Activated CD8-positive, alpha-beta T cell treated with anti-CD3 and anti-CD28 coated beads for 36 hours (primary cell): ENCODE data around the gene SOCS3. TPM values are rescaled to one million over a fixed set of nuclear protein-coding genes. Genes with fewer than 3 reads are reported as not detected.

Experiments used
- ATAC-seq: fragments of 200-7000 bp; cut with Tn5 transposase; one replicate; pipeline ENCODE4 v1.10.0; 2021; ENCODE audit warnings: mild to moderate bottlenecking, moderate library complexity
- CTCF ChIA-PET: fragments of 350-600 bp; sonication (Branson Sonifier 250); formaldehyde crosslinking; loops from one replicate; lab custom pipeline; 2021; ENCODE audit warnings: antibody characterized with exemption; lab: Charles Lee
- POLR2A ChIA-PET: fragments of 350-600 bp; sonication (Branson Sonifier 250); formaldehyde crosslinking; loops from one replicate; lab custom pipeline; 2021; ENCODE audit warnings: antibody characterized with exemption; lab: Charles Lee
- DNase-seq: peaks from one replicate; pipeline ENCODE4 v3.0.0-alpha.2; 2020
- H3K27ac Mint-ChIP-seq: one replicate; pipeline ENCODE4 v1.8.0; 2021; ENCODE audit warnings: mild to moderate bottlenecking, mixed read lengths
- H3K27me3 Mint-ChIP-seq: one replicate; pipeline ENCODE4 v1.8.0; 2021; ENCODE audit warnings: mixed read lengths
- H3K36me3 Mint-ChIP-seq: one replicate; pipeline ENCODE4 v1.8.0; 2021; ENCODE audit warnings: low read depth, mixed read lengths
- H3K4me1 Mint-ChIP-seq: one replicate; pipeline ENCODE4 v1.8.0; 2021; ENCODE audit warnings: low read depth, mixed read lengths
- H3K4me3 Mint-ChIP-seq: one replicate; pipeline ENCODE4 v1.8.0; 2021; ENCODE audit warnings: mild to moderate bottlenecking, moderate library complexity, mixed read lengths
- H3K9me3 Mint-ChIP-seq: one replicate; pipeline ENCODE4 v1.8.0; 2021; ENCODE audit warnings: mixed read lengths
- intact Hi-C: fragments of 100-400 bp; cut with micrococcal nuclease; formaldehyde crosslinking; loops from one replicate; pipeline ENCODE4 v1.10.0; 2022
- total RNA-seq, 2 experiments: library from RNA; stranded (reverse); gene quantifications; one replicate each; pipeline ENCODE4 v1.2.3, GENCODE V29; 2021
- TF ChIP-seq, protein P1 (sequence below): fragments of 200-600 bp; IDR thresholded peaks from one replicate; pipeline ENCODE4 v1.8.0; 2022; ENCODE audit warnings: antibody characterized with exemption, mild to moderate bottlenecking

Gene SOCS3
- total RNA-seq, 2 experiments from 2014 or later, result 48.6 to 49.1 TPM

DNA sequence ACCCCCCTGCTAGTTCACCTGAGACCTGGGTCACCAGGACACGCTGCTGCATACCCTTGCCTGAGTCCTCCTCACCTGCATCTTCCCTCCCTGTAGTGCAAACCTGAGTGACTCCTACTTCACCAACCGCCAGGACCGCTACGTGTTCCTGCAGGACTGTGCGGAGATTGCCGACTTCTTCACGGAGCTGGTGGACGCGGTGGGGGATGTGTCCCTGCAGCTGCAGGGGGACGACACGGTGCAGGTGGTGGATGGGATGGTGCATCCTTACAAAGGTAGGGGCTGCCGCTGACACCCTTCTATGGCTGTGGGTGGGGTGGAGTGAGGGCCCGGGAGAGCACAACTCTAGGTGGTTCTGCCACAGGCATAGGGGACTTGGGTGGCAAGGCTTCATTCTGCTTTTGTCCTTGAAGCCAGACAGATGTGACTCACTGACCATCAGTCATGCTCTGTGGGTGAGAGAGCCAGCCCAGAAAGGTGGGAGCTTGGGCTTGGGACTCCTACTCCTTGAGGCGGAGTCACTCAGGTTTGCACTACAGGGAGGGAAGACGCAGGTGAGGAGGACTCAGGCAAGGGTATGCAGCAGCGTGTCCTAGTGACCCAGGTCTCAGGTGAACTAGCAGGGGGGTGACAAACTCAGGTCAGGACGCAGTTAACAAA, 40.8 kb upstream of the SOCS3 start:
- DNase-seq (no peak), ATAC-seq (no peak)
- H3K4me1 Mint-ChIP-seq, result no peaks in the 10 kb centered on the region
- intact Hi-C loops, result no loop called here
- no peaks in the 10 kb centered on the region for H3K9me3 Mint-ChIP-seq
- H3K27ac Mint-ChIP-seq, result no peak overlapping the region
- ChIA-PET POLR2A (interaction anchor here (0.7 kb wide), 1 partner anchor 18 kb away, joined by 3 read pairs; no protein-coding TSS in a partner anchor), CTCF (interaction anchor here (0.8 to 1.5 kb wide), 2 partner anchors 12 to 21 kb away, joined by 4 to 5 read pairs; no protein-coding TSS in a partner anchor)
- TF ChIP-seq, protein P1, sequence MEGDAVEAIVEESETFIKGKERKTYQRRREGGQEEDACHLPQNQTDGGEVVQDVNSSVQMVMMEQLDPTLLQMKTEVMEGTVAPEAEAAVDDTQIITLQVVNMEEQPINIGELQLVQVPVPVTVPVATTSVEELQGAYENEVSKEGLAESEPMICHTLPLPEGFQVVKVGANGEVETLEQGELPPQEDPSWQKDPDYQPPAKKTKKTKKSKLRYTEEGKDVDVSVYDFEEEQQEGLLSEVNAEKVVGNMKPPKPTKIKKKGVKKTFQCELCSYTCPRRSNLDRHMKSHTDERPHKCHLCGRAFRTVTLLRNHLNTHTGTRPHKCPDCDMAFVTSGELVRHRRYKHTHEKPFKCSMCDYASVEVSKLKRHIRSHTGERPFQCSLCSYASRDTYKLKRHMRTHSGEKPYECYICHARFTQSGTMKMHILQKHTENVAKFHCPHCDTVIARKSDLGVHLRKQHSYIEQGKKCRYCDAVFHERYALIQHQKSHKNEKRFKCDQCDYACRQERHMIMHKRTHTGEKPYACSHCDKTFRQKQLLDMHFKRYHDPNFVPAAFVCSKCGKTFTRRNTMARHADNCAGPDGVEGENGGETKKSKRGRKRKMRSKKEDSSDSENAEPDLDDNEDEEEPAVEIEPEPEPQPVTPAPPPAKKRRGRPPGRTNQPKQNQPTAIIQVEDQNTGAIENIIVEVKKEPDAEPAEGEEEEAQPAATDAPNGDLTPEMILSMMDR, result no peak
- H3K4me3 Mint-ChIP-seq, result no peak overlapping the region
- peaks cover 72% of the 10 kb centered on the region for H3K36me3 Mint-ChIP-seq
- no peaks in the 10 kb centered on the region for H3K27me3 Mint-ChIP-seq

DNA sequence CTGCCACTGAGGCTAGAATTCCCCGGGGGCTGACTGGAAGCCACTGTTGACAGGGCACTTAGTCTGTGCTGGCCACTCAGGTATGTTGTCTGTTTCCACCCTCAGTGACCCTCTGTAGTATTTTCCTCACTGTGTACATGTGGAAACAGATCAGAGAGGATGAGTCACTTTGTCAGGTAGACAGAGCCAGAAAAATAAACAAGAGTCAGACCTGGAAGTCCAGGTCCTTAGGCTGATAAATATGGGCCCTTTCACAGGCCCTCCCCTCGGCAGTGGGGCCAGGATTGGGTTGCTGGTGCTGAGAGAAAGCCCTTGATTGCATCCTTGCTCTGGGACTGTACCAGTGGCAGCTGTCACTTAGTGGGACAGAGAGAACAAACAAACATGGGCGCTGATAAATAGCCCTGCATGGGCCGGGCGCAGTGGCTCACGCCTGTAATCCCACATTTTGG, 39.8 kb upstream of the SOCS3 start:
- Mint-ChIP-seq H3K4me1 (no peaks in the 10 kb centered on the region), H3K36me3 (peaks cover 75% of the 10 kb centered on the region), H3K4me3 (no peak overlapping the region), H3K27ac (no peak overlapping the region), H3K27me3 (no peaks in the 10 kb centered on the region), H3K9me3 (no peaks in the 10 kb centered on the region)
- TF ChIP-seq, protein P1, result no peak
- DNase-seq (no peak), ATAC-seq (no peak)
- POLR2A ChIA-PET, result no interaction called here
- intact Hi-C loops, result no loop called here
- CTCF ChIA-PET, result interaction anchor here (0.8 kb wide), 1 partner anchor 46 kb away, joined by 3 read pairs; no protein-coding TSS in a partner anchor

DNA sequence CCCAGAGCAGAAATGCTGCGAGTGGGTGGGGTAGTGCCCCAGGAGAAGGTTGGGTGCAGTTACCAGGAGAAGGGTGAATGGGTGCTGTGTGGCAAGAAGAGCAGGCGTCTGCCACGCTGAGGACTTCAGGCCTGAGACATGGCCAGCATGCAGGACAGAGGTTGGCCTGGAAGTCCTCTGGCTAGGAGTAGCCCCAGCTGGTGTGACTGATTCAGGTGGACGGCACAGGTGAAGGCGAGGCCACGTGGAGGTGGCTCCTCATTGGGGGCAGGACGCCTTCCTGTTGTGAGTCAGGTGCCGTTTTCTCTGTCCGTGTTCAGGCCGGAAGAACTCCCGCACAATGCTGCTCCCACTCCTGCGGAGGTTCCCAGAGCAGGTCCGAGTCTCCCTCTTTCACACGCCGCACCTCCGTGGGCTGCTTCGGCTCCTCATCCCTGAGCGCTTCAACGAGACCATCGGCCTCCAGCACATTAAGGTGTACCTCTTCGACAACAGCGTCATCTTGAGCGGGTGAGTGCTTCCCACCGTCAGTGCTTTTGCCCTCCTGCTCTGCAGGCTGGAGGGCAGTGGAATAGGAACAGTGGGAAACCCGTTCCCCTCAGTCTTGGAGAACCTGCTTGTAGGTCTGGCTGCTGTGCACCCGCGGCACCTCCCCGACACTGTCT, 39.3 kb upstream of the SOCS3 start:
- intact Hi-C loops, result no loop called here
- ATAC-seq, result no peak
- ChIA-PET CTCF (interaction anchor here (0.8 kb wide), 1 partner anchor 46 kb away, joined by 3 read pairs; no protein-coding TSS in a partner anchor), POLR2A (no interaction called here)
- TF ChIP-seq, protein P1, result no peak
- DNase-seq, result no peak
- no peak overlapping the region for H3K4me3 Mint-ChIP-seq
- no peaks in the 10 kb centered on the region for H3K27me3 Mint-ChIP-seq
- no peaks in the 10 kb centered on the region for H3K4me1 Mint-ChIP-seq
- no peak overlapping the region for H3K27ac Mint-ChIP-seq
- H3K9me3 Mint-ChIP-seq, result no peaks in the 10 kb centered on the region
- peaks cover 73% of the 10 kb centered on the region for H3K36me3 Mint-ChIP-seq

DNA sequence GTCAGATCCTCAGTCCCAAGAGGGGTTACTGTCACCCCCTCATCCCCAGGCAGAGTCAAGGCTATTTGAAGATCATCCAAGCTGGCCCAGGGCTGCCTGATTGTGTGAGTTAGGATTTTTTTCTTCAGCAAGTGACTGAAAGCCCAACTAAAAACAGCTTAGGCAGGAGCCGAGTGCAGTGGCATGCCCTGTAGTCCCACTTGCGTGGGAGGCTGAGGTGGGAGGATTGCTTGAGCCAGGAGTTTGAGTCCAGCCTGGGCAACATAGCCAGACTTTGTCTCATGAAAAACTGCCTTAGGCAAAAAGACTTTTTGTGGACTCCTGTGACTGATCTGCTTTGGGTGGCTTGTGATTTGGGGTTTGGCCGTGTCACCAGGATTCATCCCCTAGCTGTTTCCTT, 38.5 kb upstream of the SOCS3 start:
- no peak for ATAC-seq
- H3K36me3 Mint-ChIP-seq, result peaks cover 73% of the 10 kb centered on the region
- intact Hi-C loops, result no loop called here
- TF ChIP-seq, protein P1, result no peak
- DNase-seq, result no peak
- no peaks in the 10 kb centered on the region for H3K27me3 Mint-ChIP-seq
- ChIA-PET POLR2A (no interaction called here), CTCF (no interaction called here)
- no peaks in the 10 kb centered on the region for H3K9me3 Mint-ChIP-seq
- no peaks in the 10 kb centered on the region for H3K4me1 Mint-ChIP-seq
- no peak overlapping the region for H3K4me3 Mint-ChIP-seq
- peak overlapping the region; percentile 34 for H3K27ac Mint-ChIP-seq

DNA sequence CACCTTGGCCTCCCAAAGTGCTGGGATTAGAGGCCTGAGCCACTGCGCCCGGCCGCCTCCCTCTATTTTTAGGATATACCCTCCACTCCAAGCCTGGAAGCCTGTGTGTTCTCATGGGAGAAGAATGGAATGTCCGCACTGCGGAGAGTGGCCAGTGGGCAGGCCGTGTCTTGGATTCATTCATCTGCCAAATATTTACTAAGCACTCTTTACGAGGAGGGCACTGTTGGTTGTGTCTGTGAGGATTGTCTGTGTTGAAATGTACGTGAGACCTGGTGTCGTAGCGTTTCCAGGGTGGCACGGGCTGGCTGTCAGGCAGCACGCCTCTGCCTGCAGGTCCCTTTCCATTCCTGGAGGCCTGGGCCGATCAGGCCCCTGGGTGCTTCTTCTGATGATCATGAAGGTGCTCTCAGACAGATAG, 37.8 kb upstream of the SOCS3 start:
- POLR2A ChIA-PET, result interaction anchor here (1.1 kb wide), 1 partner anchor 19 kb away, joined by 3 read pairs; no protein-coding TSS in a partner anchor
- Mint-ChIP-seq H3K4me1 (no peaks in the 10 kb centered on the region), H3K4me3 (no peak overlapping the region), H3K27me3 (no peaks in the 10 kb centered on the region), H3K9me3 (no peaks in the 10 kb centered on the region), H3K36me3 (peaks cover 71% of the 10 kb centered on the region), H3K27ac (peak overlapping the region; percentile 34)
- TF ChIP-seq, protein P1, result no peak
- intact Hi-C loops, result no loop called here
- ATAC-seq, result no peak
- CTCF ChIA-PET, result no interaction called here
- DNase-seq, result no peak
